Activated naive CD8-positive, alpha-beta T cell treated with anti-CD3 and anti-CD28 coated beads, Interleukin-2, amount 10 ng/mL, durations not matched to agents 7 days and 5 days (primary cell): Measurements from ENCODE around the gene MPLKIP. TPM values are rescaled to one million over a fixed set of nuclear protein-coding genes. Genes with fewer than 3 reads are reported as not detected.
"Not testable (repeated sequence)": the region's sequence is repeated elsewhere in the genome, so short reads cannot be mapped to it uniquely, and the experiment has no call there.

ENCODE experiments used
- ATAC-seq: fragments of 150-1000 bp; cut with Tn5 transposase; one replicate; pipeline ENCODE4 v1.10.0; 2021; ENCODE audit warnings: low read depth, moderate library complexity
- POLR2A ChIA-PET: fragments of 350-600 bp; sonication (Branson Sonifier 250); formaldehyde crosslinking; loops from one replicate; lab custom pipeline; 2021; ENCODE audit warnings: antibody characterized with exemption; lab: Charles Lee
- DNase-seq: peaks from one replicate; pipeline ENCODE4 v3.0.0; 2021
- H3K27ac Mint-ChIP-seq: one replicate; pipeline ENCODE4 v1.8.0; 2022; ENCODE audit warnings: mild to moderate bottlenecking, mixed read lengths
- H3K27me3 Mint-ChIP-seq: one replicate; pipeline ENCODE4 v1.8.0; 2022; ENCODE audit warnings: mild to moderate bottlenecking, moderate library complexity, mixed read lengths
- H3K36me3 Mint-ChIP-seq: one replicate; pipeline ENCODE4 v1.8.0; 2021; ENCODE audit warnings: mild to moderate bottlenecking, mixed read lengths
- H3K4me1 Mint-ChIP-seq: one replicate; pipeline ENCODE4 v1.8.0; 2021; ENCODE audit warnings: mixed read lengths
- H3K4me3 Mint-ChIP-seq: one replicate; pipeline ENCODE4 v1.8.0; 2022; ENCODE audit warnings: mild to moderate bottlenecking, moderate library complexity, mixed read lengths
- H3K9me3 Mint-ChIP-seq: one replicate; pipeline ENCODE4 v1.8.0; 2021; ENCODE audit warnings: mixed read lengths
- total RNA-seq, 2 experiments: library from RNA; stranded (reverse); gene quantifications; one replicate each; pipeline ENCODE4 v1.2.3, GENCODE V29; 2021

The MPLKIP gene
- total RNA-seq, 2 experiments from 2014 or later: 35.7 to 41.5 TPM

DNA sequence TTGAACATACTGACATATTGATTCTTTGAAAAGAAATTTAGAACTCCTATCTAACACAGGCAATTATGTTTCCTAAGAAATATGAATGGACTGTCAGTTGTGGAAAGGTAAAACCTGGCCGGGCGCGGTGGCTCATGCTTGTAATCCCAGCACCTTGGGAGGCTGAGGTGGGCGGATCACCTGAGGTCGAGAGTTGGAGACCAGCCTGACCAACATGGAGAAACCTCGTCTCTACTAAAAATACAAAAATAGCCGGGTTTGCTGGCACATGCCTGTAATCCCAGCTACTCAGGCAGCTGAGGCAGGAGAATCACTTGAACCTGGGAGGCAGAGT lies 13.8 kb upstream of the MPLKIP start:
- H3K4me3 Mint-ChIP-seq, H3K9me3 Mint-ChIP-seq, H3K27ac Mint-ChIP-seq, DNase-seq, POLR2A ChIA-PET, ATAC-seq, H3K4me1 Mint-ChIP-seq, H3K27me3 Mint-ChIP-seq, H3K36me3 Mint-ChIP-seq: not testable (repeated sequence)

GRCh38 chr7:40147371-40148246 lies 13.2 kb upstream of the MPLKIP start:
- no peak for DNase-seq
- no peaks in the 10 kb centered on the region for H3K36me3 Mint-ChIP-seq
- peaks cover 4% of the 10 kb centered on the region for H3K27me3 Mint-ChIP-seq
- POLR2A ChIA-PET: no interaction called here
- H3K4me1 Mint-ChIP-seq: peaks cover 3% of the 10 kb centered on the region
- H3K4me3 Mint-ChIP-seq: no peak overlapping the region
- H3K27ac Mint-ChIP-seq: no peak overlapping the region
- no peak for ATAC-seq
- no peaks in the 10 kb centered on the region for H3K9me3 Mint-ChIP-seq

GRCh38 chr7:40145596-40146130 lies 11.2 kb upstream of the MPLKIP start:
- H3K4me3 Mint-ChIP-seq, POLR2A ChIA-PET, H3K27ac Mint-ChIP-seq, ATAC-seq, H3K9me3 Mint-ChIP-seq, H3K4me1 Mint-ChIP-seq, H3K36me3 Mint-ChIP-seq, H3K27me3 Mint-ChIP-seq, DNase-seq: not testable (repeated sequence)

DNA sequence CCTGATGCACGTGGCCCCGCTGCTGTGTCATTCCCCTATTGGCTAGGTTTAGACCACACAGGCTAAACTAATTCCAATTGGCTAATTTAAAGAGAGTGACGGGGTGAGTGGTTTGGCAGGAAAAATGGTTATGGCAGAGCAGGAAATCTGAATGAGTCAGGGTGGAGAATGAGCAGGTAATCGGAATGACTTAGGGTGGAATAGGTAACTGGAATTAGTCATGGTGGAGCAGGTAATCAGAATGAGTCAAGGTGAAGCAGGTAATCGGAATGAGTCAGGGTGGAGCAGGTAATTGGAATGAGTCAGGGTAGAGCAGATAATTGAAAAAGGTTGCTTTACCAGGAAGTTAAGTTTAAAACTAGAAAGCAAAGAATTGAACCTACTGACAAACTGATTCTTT lies 7.5 kb upstream of the MPLKIP start:
- H3K9me3 Mint-ChIP-seq, POLR2A ChIA-PET, DNase-seq, H3K27me3 Mint-ChIP-seq, H3K4me1 Mint-ChIP-seq, H3K27ac Mint-ChIP-seq, ATAC-seq, H3K36me3 Mint-ChIP-seq, H3K4me3 Mint-ChIP-seq: not testable (repeated sequence)

DNA sequence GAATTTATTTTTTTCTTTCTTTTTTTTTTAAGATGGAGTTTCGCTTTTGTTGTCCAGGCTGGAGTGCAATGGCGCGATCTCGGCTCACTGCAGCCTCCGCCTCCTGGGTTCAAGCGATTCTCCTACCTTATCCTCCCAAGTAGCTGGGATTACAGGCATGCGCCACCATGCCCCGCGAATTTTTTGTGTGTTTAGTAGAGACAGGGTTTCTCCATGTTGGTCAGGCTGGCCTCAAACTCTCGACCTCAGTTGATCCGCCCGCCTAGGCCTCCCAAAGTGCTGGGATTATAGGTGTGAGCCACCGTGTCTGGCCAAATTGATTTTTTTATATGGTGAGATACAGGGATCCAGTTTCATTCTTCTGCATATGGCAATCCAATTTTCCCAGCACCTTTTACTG lies 5.5 kb upstream of the MPLKIP start:
- H3K9me3 Mint-ChIP-seq, H3K4me1 Mint-ChIP-seq, H3K4me3 Mint-ChIP-seq, ATAC-seq, POLR2A ChIA-PET, H3K27ac Mint-ChIP-seq, H3K36me3 Mint-ChIP-seq, DNase-seq: not testable (repeated sequence)
- peaks cover 13% of the 10 kb centered on the region for H3K27me3 Mint-ChIP-seq

DNA sequence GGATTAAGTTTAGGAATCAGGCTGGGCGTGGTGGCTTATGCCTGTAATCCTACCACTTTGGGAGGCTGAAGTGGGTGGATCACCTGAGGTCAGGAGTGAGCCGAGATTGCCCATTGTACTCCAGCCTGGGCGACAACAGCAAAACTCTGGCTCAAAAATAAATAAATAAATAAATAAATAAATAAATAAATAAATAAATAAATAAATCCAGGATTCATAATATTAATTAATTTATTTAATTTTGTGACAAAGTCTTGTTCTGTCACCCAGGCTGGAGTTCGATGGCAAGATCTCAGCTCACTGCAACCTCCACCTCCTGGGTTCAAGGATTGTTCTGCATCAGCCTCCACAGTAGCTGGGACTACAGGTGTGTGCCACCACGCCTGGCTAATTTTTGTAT lies 4.6 kb upstream of the MPLKIP start:
- no peaks in the 10 kb centered on the region for H3K9me3 Mint-ChIP-seq
- H3K27me3 Mint-ChIP-seq: peaks cover 13% of the 10 kb centered on the region
- H3K27ac Mint-ChIP-seq: no peak overlapping the region
- ATAC-seq (no peak), DNase-seq (no peak)
- H3K4me3 Mint-ChIP-seq: no peak overlapping the region
- POLR2A ChIA-PET: no interaction called here
- H3K36me3 Mint-ChIP-seq: no peaks in the 10 kb centered on the region
- H3K4me1 Mint-ChIP-seq: no peaks in the 10 kb centered on the region

DNA sequence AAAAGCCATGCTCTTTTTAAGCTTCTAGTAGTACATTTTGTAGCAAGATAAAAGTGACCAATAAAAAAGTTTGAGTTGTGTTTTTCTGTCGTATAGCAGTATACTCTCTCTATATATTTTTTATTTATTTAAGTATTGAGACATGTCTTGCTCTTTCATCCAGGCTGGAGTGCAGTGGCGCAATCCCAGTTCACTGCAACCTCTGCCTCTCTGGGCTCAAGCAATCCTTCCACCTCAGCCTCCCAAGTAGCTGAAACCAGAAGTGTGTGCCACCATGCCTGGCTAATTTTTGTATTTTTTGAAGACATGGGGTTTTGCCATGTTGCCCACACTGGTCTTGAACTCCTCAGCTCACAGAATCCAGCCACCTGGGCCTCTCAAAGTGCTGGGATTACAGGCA lies 3.1 kb upstream of the MPLKIP start:
- Mint-ChIP-seq H3K27me3 (peaks cover 10% of the 10 kb centered on the region), H3K9me3 (no peaks in the 10 kb centered on the region), H3K36me3 (no peaks in the 10 kb centered on the region), H3K4me3 (no peak overlapping the region), H3K4me1 (peaks cover 6% of the 10 kb centered on the region), H3K27ac (no peak overlapping the region)
- DNase-seq: no peak
- ATAC-seq: no peak
- POLR2A ChIA-PET: no interaction called here

DNA sequence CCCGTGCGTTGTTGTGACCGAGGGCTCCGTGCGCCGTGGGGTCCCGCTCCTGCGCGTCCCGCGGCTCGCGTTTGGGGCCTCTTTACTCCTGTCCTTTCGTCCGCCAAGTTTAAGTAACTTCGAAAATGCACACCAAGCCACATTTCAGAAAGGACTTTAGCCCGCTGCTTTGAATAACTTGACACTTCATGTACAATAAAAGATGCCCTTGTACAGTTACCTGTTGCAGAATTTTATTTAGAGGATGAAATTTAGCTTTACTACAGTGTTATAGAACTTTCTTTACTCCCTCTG lies 842 bp upstream of the MPLKIP start:
- Mint-ChIP-seq H3K4me1 (peaks cover 14% of the 10 kb centered on the region), H3K36me3 (peaks cover 4% of the 10 kb centered on the region), H3K4me3 (peak overlapping the region; percentile 73), H3K27me3 (peaks cover 10% of the 10 kb centered on the region), H3K9me3 (no peaks in the 10 kb centered on the region), H3K27ac (peak overlapping the region; percentile 38)
- POLR2A ChIA-PET: interaction anchor here (0.6 to 1.4 kb wide), 5 partner anchors 10 to 185 kb away, joined by 3 to 5 read pairs (median 4); partner anchors contain the start of gene CDK13
- DNase-seq: no peak
- no peak for ATAC-seq

- peak overlapping the region; percentile 86 for H3K27ac Mint-ChIP-seq
- peaks cover 6% of the 10 kb centered on the region for H3K36me3 Mint-ChIP-seq
- ATAC-seq: peak; percentile 69
- no peak for DNase-seq
- POLR2A ChIA-PET: interaction anchor here (0.6 to 1.4 kb wide), 7 partner anchors 9 to 552 kb away, joined by 3 to 5 read pairs (median 4); partner anchors contain the start of gene CDK13
- no peaks in the 10 kb centered on the region for H3K9me3 Mint-ChIP-seq
- peak overlapping the region; percentile 94 for H3K4me3 Mint-ChIP-seq
- H3K4me1 Mint-ChIP-seq: peaks cover 15% of the 10 kb centered on the region
- peaks cover 10% of the 10 kb centered on the region for H3K27me3 Mint-ChIP-seq
These were observed 628 bp downstream of the MPLKIP start for GRCh38 chr7:40133561-40134427.

DNA sequence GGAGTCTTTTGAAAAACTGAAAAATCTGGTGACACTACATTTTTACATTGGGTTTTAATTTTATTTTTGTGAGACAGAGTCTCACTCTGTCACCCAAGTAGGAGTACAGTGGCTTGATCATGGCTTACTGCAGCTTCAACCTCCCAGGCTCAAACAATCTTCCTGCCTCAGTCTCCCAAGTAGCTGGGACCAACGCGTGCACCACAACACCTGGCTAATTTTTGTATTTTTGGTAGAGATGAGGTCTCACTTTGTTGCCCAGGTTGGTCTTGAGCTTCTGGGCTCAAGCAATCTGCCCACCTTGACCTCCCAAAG lies 11.5 kb downstream of the MPLKIP start:
- Mint-ChIP-seq H3K27me3 (no peaks in the 10 kb centered on the region), H3K36me3 (peaks cover 10% of the 10 kb centered on the region), H3K4me1 (no peaks in the 10 kb centered on the region), H3K27ac (no peak overlapping the region), H3K9me3 (no peaks in the 10 kb centered on the region), H3K4me3 (no peak overlapping the region)
- ATAC-seq: no peak
- no peak for DNase-seq
- POLR2A ChIA-PET: no interaction called here

GRCh38 chr7:40122100-40122939 lies 12.1 kb downstream of the MPLKIP start:
- DNase-seq, H3K36me3 Mint-ChIP-seq, H3K27me3 Mint-ChIP-seq, H3K9me3 Mint-ChIP-seq, H3K4me3 Mint-ChIP-seq, H3K4me1 Mint-ChIP-seq, H3K27ac Mint-ChIP-seq, ATAC-seq: not testable (repeated sequence)
- POLR2A ChIA-PET: interaction anchor here (0.6 kb wide), 1 partner anchor 1480 kb away, joined by 4 read pairs; no protein-coding TSS in a partner anchor

GRCh38 chr7:40120020-40120419 lies 14.4 kb downstream of the MPLKIP start:
- H3K27ac Mint-ChIP-seq: no peak overlapping the region
- DNase-seq (no peak), ATAC-seq (no peak)
- H3K4me1 Mint-ChIP-seq: no peaks in the 10 kb centered on the region
- H3K4me3 Mint-ChIP-seq: no peak overlapping the region
- no peaks in the 10 kb centered on the region for H3K9me3 Mint-ChIP-seq
- peaks cover 7% of the 10 kb centered on the region for H3K36me3 Mint-ChIP-seq
- no peaks in the 10 kb centered on the region for H3K27me3 Mint-ChIP-seq
- POLR2A ChIA-PET: no interaction called here

GRCh38 chr7:40118201-40118600 lies 16.2 kb downstream of the MPLKIP start:
- H3K9me3 Mint-ChIP-seq, DNase-seq, H3K4me3 Mint-ChIP-seq, ATAC-seq, H3K27ac Mint-ChIP-seq, H3K27me3 Mint-ChIP-seq, H3K4me1 Mint-ChIP-seq, H3K36me3 Mint-ChIP-seq, POLR2A ChIA-PET: not testable (repeated sequence)
